Measurements from ENCODE around the gene UTS2.

Gene UTS2

DNA sequence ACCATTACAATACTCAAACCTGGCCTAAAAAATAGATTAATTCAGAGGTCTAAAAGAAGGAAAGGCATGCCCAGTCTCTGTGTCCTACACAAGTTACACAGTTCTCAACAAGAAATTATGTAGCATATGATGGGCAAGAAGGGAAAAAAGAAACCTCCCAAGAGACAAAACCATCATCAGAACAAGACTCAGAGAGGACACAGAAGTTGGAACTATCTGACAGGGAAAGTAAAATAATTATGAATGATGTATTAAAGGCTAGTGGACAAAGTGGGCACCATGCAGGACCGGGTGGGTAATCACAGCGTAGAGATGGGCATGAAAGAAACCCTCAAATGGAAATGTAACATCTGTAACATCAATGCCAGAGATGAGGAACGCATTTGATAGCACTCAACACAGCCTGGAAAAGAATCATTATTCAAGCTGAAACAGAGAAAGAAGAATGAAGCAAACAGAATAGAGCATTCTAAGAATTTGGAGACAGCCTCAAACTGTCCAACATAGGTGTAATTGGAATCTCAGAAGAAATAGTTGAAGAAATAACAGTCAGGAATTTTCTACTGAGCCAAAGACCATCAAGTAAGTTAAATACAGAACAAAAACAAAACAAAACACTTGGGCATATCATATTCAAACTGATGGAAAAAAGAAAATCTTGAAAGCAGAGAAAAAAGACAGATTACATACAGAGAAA is 39.0 kb downstream of the UTS2 start:
- no peak for DNase-seq

DNA sequence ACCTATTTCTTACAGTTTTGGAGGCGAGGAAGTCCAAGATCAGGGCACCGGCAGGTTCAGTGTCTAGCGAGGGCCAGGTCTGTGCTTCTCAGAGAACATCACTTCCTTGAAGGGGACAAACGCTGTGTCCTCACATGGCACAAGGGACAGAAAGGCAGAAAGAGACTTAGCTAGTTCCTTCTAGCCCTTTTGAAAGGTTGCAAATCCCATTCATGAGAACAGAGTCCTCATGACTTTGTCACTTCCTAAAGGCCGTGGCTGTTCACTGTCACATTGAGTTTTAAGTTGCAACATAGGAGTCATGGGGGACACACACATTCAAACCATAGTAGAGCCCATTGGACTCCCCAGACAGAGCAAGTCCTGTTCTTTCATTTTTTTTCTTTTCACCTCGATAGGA is 41.4 kb downstream of the UTS2 start:
- no peak for DNase-seq

DNA sequence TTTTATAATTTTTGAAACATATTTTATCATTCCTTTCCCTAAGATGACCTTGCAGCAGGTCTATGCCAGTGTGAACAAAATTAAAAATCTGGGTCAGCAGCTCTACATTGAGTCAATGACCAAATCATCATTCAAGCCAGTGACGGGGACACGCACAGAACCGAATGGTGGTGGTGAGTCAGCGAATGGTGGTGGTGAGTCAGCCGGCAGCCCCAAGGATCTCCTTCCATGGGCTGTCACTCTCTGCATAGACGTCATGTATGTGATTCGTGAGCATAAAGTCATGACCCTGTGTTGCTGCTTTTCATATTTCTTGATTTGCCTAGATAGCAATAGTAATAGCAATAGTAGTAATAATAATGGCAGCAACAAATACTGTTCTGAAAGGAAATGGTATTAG is 42.5 kb downstream of the UTS2 start:
- no peak for DNase-seq

DNA sequence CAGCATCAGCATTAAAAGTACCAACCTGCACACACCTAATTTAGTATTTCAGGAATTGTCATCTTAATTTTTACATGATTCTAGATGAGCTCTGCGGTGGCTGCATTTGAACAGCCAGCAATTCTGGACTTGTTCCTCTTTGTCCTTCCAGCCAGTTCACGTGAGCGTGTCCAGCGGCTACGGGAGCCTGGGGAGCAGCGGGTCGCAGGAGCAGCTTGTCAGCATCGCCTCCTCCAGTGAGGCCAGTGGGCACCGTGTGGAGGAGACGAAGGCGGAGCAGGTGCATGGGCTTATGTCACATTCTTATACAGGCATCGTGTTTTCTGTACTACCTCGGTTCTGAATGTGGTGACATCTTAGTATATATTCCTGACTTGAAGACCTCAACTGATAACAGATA is 43.1 kb downstream of the UTS2 start:
- no peak for DNase-seq

DNA sequence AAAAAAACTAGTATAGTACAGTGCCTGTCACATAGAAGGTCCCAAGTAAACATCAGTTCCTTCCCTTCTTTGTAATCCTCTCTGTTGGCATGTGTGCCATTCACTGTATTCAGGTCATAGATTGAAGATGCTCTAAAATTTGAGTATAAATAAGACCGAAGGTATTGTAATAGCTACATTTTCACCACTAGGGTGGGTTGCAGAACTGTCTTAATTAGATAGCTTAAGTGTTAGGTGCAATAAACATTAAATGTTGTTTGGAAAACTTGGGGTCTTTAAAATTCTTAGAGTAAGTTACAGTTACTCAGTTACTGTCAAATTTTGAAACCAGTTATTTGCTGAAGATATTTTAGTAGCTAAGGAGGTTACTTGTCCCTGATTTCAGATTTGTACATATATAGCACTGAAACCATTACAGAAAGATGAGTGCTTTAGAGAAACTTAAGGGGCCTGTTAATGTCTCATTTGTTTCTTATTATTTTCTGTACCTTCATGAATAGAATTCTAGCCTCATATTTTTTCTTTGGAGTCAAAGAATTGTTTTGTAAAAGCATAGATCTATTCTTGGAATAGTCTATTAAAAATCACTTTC is 44.5 kb downstream of the UTS2 start:
- DNase-seq = no peak

DNA sequence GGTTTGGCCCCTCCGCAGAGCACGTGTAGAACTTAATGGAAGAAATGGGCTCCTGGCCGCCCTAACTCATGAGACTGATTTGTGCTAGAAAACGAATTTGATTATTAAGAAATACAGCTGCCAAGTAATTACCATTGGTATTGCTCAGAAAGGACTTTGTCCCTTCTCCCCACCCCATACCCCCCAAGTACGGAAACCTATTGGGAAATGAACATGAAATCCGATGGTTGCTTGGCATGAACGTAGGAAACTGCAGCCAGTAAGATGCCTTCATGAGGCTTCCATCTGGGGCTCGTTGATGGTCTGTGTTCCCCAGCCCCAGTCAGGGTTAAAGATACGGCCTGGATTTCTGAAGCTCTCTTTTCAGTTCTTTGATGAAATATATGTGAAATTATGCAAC is 47.4 kb downstream of the UTS2 start:
- DNase-seq = no peak
